ENCODE data around the gene SH3PXD2A. TPM values are rescaled to one million over a fixed set of nuclear protein-coding genes. Genes with fewer than 3 reads are reported as not detected.
"Not testable (repeated sequence)": the region's sequence is repeated elsewhere in the genome, so short reads cannot be mapped to it uniquely, and the experiment has no call there.

Gene SH3PXD2A
- total RNA-seq, 4 donors from 2014 or later: 6.2 to 16.8 (median 11.4) TPM

GRCh38 chr10:103775776-103776175, 79.6 kb downstream of the SH3PXD2A start:
- intact Hi-C loops (cut with DNase I; ENCODE audit: low total_unique reads) (no loop called here), in situ Hi-C loops (cut with MboI; ENCODE audit: low sequenced_read_pairs in 4 of 4) (no loop called here)
- Histone ChIP-seq H3K4me3 (no peak overlapping the region), H3K4me1 (peaks cover 25 to 38% of the 10 kb centered on the region in 2 donors), H3K9me3 (no peaks in the 10 kb centered on the region), H3K36me3 (no peaks in the 10 kb centered on the region), H3K27ac (peak overlapping the region in 1 of 4 donors; percentile 75), H3K27me3 (no peaks in the 10 kb centered on the region)
- TF ChIP-seq POLR2A (IDR thresholded peaks at IDR 0.05) (no peak), CTCF (IDR thresholded peaks at IDR 0.05 in 4 of 5, conservative IDR thresholded peaks at IDR 0.05 in 1 of 5) (no peak)
- DNase-seq: no peak
- ATAC-seq: no peak

GRCh38 chr10:103772846-103773245, 82.5 kb downstream of the SH3PXD2A start:
- Histone ChIP-seq H3K4me1 (peaks cover 6 to 24% of the 10 kb centered on the region in 2 donors), H3K4me3 (peak overlapping the region; percentile 31 to 56 (median 54)), H3K27ac (peak overlapping the region; percentile 83 to 91 (median 86))
- H3K27me3 ChIP-seq; ATAC-seq; DNase-seq; in situ Hi-C loops (cut with MboI; ENCODE audit: low sequenced_read_pairs in 4 of 4); H3K9me3 ChIP-seq; H3K36me3 ChIP-seq: not testable (repeated sequence)
- intact Hi-C loops (cut with DNase I; ENCODE audit: low total_unique reads): loop anchor here (2.0 kb wide), 2 partner anchors 28 to 68 kb away; no protein-coding TSS in a partner anchor

- intact Hi-C loops (cut with DNase I; ENCODE audit: low total_unique reads): loop anchor here (2.0 kb wide), 2 partner anchors 27 to 69 kb away; no protein-coding TSS in a partner anchor
- ATAC-seq (peak; percentile 70 to 80), DNase-seq (peak; percentile 76 to 88)
- Histone ChIP-seq H3K27ac (peak overlapping the region; percentile 83 to 91 (median 86)), H3K9me3 (no peaks in the 10 kb centered on the region), H3K4me1 (peaks cover under 1 to 19% of the 10 kb centered on the region in 2 donors), H3K27me3 (no peaks in the 10 kb centered on the region), H3K4me3 (peak overlapping the region; percentile 31 to 56 (median 54)), H3K36me3 (no peaks in the 10 kb centered on the region)
- in situ Hi-C loops (cut with MboI; ENCODE audit: low sequenced_read_pairs in 4 of 4): no loop called here
- TF ChIP-seq POLR2A (IDR thresholded peaks at IDR 0.05) (peak; percentile 53 to 74), CTCF (IDR thresholded peaks at IDR 0.05 in 4 of 5, conservative IDR thresholded peaks at IDR 0.05 in 1 of 5) (no peak)
Measured at GRCh38 chr10:103772096-103772845, 83.1 kb downstream of the SH3PXD2A start.

- in situ Hi-C loops (cut with MboI; ENCODE audit: low sequenced_read_pairs in 4 of 4): no loop called here
- no peak overlapping the region for H3K4me3 ChIP-seq
- intact Hi-C loops (cut with DNase I; ENCODE audit: low total_unique reads): no loop called here
- H3K4me1 ChIP-seq: peaks cover 8 to 20% of the 10 kb centered on the region in 2 donors
- no peak for ATAC-seq
- H3K9me3 ChIP-seq: no peaks in the 10 kb centered on the region
- TF ChIP-seq CTCF (IDR thresholded peaks at IDR 0.05 in 4 of 5, conservative IDR thresholded peaks at IDR 0.05 in 1 of 5) (no peak), POLR2A (IDR thresholded peaks at IDR 0.05) (no peak)
- DNase-seq: no peak
- no peak overlapping the region for H3K27ac ChIP-seq
- H3K36me3 ChIP-seq: no peaks in the 10 kb centered on the region
- no peaks in the 10 kb centered on the region for H3K27me3 ChIP-seq
Measured at GRCh38 chr10:103770139-103770538, 85.2 kb downstream of the SH3PXD2A start.

- H3K9me3 ChIP-seq: no peaks in the 10 kb centered on the region
- no peak overlapping the region for H3K4me3 ChIP-seq
- TF ChIP-seq POLR2A (IDR thresholded peaks at IDR 0.05) (no peak), CTCF (IDR thresholded peaks at IDR 0.05 in 4 of 5, conservative IDR thresholded peaks at IDR 0.05 in 1 of 5) (no peak)
- in situ Hi-C loops (cut with MboI; ENCODE audit: low sequenced_read_pairs in 4 of 4): loop anchor here in 1 of 4 donors (10.0 kb wide), 1 partner anchor 76 kb away; no protein-coding TSS in a partner anchor
- H3K27me3 ChIP-seq: no peaks in the 10 kb centered on the region
- no peak for DNase-seq
- no peaks in the 10 kb centered on the region for H3K36me3 ChIP-seq
- intact Hi-C loops (cut with DNase I; ENCODE audit: low total_unique reads): no loop called here
- no peak for ATAC-seq
- H3K4me1 ChIP-seq: peaks cover 16 to 22% of the 10 kb centered on the region in 2 donors
- H3K27ac ChIP-seq: no peak overlapping the region
Measured at GRCh38 chr10:103769176-103769575, 86.2 kb downstream of the SH3PXD2A start.

All from gastrocnemius medialis (tissue), 4 donors.